ENCODE data around the gene NAGLU.

GRCh38 chr17:42581744-42582270, 45.8 kb downstream of the NAGLU start:
- no peak for TF ChIP-seq POLR2A (IDR thresholded peaks at IDR 0.05; ENCODE audit: low read length)
- TF ChIP-seq GATA1 (IDR thresholded peaks at IDR 0.05; ENCODE audit: low read depth, low read length): no peak
